ENCODE measurements around the gene SLC10A7. TPM values are rescaled to one million over a fixed set of nuclear protein-coding genes. Genes with fewer than 3 reads are reported as not detected.

The SLC10A7 gene
- total and polyA plus RNA-seq, 2 of the 8 experiments (the other 6 are each of a cell fraction or from before 2014, with no cell fraction given): 2.5 to 2.9 TPM

- TF ChIP-seq, protein P1, sequence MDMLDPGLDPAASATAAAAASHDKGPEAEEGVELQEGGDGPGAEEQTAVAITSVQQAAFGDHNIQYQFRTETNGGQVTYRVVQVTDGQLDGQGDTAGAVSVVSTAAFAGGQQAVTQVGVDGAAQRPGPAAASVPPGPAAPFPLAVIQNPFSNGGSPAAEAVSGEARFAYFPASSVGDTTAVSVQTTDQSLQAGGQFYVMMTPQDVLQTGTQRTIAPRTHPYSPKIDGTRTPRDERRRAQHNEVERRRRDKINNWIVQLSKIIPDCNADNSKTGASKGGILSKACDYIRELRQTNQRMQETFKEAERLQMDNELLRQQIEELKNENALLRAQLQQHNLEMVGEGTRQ (IDR thresholded peaks at IDR 0.05; ENCODE audit: low read length): no peak
- no peak for TF ChIP-seq SP4 (IDR thresholded peaks at IDR 0.05; ENCODE audit: low read length)
- TF ChIP-seq TAF7 (optimal IDR thresholded peaks at IDR 0.05; ENCODE audit: borderline replicate concordance, low read depth, low read length): no peak
- TF ChIP-seq RNF2 (IDR thresholded peaks at IDR 0.05; ENCODE audit: borderline replicate concordance, low read depth, low read length, missing control alignments, poor library complexity, severe bottlenecking): no peak
- TF ChIP-seq GABPA (IDR thresholded peaks at IDR 0.05; ENCODE audit: borderline replicate concordance, insufficient read depth, low read length): no peak
- TF ChIP-seq KDM5A (IDR thresholded peaks at IDR 0.05; ENCODE audit: low read length): no peak
- TF ChIP-seq CTBP2 (IDR thresholded peaks at IDR 0.05; ENCODE audit: borderline replicate concordance, insufficient read depth, insufficient read length, low read length): no peak
- no peak for TF ChIP-seq E2F6 (IDR thresholded peaks at IDR 0.05)
- no peak for TF ChIP-seq TAF1 (IDR thresholded peaks at IDR 0.05; ENCODE audit: low read depth, low read length)
- TF ChIP-seq RAD21 (IDR thresholded peaks at IDR 0.05 in 1 of 2, conservative IDR thresholded peaks at IDR 0.05 in 1 of 2; ENCODE audit: low read depth in 2 of 2, low read length in 2 of 2): no peak
Observed at GRCh38 chr4:146330392-146330791, 191.3 kb downstream of the SLC10A7 start (continued).
